HG03521 (cell line): ENCODE results near the gene ATXN1L.
"Not testable (repeated sequence)": the region's sequence is repeated elsewhere in the genome, so short reads cannot be mapped to it uniquely, and the experiment has no call there.

Experiments
- ATAC-seq: cut with Tn5 transposase; IDR thresholded peaks from one replicate; pipeline ENCODE4 v1.9.1; 2021; ENCODE audit warnings: mild to moderate bottlenecking, moderate library complexity; ENCODE audit not compliant: unreplicated experiment

Gene ATXN1L

DNA sequence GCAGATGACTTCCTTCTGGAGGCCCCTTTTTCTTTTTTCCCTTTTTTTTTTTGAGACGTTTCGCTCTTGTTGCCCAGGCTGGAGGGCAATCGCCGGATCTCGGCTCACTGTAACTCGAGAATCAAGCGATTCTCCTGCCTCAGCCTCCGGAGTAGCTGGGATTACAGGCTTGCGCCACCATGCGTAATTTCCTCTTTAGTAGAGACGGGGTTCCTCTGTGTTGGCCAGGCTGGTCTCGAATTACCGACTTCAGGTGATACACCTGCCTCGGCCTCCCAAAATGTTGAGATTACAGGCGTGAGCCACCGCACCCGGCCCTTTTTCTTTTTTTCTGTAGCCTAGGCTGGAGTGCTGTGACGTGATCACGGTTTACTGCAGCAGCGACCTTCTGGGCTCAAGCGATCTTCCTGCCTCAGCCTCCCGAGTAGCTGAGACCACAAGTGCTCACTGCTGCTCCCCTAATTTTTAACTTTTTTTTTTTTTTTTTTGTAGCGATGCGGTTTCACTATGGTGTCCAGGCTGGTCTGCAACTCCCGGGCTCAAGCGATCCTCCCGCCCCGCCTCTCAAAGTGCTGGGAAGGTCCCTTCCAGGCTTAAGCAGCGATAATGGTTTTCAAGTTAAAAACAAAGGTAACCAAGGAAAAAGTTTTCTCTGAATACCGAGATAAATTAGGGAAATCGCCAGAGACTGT is 48.6 kb downstream of the ATXN1L start:
- peak; percentile 18 for ATAC-seq

DNA sequence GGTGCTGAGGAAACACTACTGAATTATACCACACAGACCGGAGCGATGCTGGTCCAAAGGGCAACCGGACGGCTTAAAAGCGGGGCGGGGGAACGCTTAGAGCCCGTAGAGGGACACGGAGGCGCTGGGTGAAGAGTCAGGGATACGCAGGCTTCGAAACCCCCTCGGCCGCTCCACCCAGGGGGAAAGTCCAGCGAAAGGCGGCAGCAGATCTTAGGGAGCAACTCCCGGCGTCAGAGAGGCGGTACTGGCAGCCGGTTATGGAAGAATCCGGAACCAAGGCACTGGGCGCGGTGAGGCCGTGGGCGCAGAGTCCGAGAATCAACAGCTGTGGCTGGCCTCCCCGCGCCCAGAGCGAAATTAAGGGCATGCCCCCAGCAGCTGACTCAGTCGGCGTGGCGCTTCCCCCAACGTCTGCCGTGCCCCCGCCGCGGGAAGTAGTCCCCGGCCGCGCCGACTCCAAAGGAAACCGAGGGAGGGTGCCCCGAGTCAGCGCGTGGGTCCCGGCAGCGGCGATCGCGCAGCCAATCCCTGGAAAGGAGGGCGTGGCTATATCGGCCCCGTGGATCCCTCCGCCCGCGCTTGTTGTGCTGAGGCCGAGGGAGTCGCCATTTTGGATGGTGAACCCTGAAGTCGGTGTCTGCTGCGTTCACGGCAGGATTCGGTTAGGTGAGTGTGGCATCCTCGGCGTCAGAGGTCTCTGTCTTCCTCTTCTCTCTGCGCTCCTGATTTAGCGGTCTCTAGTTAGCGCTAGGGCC is 49.3 kb downstream of the ATXN1L start, which contains the start of gene IST1:
Gene IST1, plus strand, starts transcription at position 611 of the 758 bp plus-strand sequence. CDS start 20,110 bp downstream, outside the sequence.
- peak; percentile 75 for ATAC-seq

DNA sequence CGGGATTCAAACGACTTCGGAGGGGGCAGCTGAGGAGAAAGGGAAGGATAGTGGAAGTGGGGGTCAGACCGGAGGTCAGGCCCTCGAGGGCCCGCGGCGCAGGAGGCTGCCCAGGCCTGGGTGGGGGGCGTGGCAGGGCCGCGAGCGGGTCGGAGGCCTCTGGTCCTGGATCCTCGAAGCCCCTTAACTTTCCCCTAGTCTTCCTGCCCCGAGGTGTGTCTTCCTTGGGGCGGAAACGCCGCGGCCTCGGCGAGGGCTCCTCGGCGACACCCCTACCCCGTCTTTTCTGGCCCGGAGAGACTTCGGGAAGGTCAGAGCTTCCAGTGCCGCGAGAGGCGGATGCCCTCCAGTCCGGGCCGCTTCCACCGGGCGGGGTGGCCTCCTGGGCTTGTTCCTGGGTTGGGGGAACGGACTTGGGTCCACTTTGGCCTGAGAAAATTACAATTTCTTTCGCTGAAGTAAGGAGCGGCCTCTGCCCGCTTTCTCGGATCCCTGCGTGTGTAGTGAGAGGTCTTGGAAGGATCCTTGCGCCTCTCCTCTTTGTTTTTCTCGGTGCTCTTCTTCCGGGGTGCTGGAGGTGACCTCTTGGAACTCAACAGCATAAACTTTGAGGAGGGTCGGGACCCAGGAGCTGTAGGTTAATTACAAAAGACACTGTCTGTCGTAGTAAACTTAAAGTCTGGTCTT is 50.0 kb downstream of the ATXN1L start:
- peak; percentile 14 for ATAC-seq

DNA sequence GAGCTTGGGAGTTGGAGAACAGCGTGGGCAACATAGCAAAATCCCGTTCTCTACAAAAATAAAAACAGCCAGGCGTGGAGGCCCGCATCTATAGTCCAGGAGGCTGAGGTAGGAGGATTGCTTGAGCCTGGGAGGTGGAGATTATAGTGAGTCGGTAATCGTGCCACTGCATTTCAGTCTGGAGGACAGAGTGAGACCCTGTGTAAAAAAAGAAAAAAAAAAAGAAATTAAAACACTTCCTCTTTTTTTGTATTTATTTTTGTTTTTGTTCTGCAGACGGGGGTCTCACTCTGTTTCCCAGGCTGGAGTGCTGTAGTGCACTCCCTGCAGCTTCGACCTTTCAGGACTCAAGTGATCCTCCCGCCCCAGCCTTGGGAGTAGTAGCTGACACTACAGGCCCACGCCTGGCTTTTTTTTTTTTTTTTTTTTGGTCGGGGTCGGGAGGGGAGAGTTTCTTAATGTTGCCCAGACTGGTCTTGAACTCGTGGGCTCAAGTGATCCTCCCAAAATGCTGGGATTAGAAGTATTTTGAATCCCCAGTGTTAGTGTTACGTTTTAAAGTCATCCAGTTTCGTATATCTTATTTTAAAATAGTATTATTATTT is 51.1 kb downstream of the ATXN1L start:
- ATAC-seq = no peak

DNA sequence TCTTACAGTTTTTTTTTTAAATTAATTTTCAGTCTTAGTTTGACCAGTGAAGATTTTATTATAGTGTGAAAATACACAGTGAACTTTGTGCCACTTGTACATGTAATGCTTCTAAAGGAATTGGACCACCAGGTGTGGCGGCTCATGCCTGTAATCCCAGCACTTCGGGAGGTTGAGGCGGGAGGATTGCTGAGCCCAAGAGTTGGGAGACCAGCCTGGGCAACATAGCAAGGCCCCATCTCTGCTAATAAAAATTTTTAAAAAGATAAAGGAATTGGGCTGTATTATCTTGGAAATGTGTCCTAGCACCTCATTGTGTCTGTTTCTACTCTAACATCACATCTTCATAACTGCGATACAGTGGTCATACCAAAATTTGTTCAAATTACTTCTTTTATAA is 53.4 kb downstream of the ATXN1L start:
- no peak for ATAC-seq

DNA sequence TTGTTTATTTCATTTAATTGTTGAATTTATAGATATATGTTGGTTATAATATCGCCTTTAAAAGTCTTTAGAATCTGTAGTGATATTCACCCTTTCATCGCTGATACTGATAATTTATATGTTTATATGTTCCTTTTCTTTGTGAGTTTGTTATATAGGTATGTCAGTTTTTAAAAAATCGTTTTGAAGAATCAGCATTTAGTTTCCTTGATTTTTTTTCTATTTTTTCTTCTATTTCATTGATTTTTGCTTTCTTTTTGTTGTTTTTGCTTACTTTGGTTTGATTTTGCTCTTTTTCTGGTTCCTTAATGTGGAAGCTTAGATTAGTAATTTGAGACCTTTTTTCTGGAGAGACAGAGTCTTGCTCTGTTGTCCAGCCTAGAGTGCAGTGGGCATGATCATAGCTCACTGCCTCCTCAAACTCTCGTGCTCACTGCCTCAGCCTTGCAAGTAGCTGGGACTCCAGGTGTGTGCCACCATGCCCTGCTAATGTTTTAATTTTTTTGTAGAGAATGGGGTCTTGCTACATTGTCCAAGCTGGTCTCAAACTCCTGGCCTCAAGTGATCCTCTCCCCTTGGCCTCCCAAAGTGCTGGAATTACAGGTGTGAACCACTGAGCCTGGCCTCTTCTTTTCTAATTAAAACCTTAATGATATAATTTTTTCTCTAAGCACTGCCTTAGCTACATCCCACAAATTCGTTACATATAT is 57.0 kb downstream of the ATXN1L start:
- no peak for ATAC-seq

DNA sequence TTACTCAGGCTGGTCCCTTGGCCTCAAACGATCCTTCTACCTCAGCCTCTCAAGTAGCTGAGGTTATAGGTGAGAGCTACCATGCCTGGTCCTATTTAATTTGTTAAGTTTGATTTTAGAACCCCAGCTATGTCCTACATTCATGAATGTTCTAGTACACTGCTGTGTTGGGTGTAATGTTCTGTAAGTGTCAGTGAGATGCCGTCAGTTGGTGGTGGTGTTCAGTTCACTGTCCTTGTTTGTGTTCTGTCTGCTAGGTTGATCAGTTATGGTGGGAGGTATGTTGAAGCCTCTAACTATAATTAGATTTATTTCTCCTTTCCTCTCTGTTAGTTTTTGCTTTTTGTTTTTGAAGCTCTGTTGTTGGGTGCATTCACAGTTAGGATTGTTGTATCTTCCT is 57.8 kb downstream of the ATXN1L start:
- no peak for ATAC-seq

DNA sequence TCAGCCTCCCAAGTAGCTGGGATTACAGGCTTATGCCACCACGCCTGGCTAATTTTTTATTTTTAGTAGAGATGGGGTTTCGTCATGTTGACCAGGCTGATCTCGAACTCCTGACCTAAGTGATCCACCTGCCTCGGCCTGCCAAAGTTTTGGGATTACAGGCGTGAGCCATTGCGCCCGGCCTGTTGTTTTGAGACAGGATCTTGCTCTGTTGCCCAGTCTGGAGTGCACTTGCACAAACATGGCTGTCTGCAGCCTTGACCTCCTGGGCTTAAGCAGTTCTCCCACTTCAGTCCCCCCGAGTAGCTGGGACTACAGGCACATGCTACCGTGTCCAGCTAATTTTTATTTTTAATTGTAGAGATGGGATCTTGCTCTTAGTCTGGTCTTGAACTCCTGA is 58.5 kb downstream of the ATXN1L start:
- ATAC-seq = no peak

DNA sequence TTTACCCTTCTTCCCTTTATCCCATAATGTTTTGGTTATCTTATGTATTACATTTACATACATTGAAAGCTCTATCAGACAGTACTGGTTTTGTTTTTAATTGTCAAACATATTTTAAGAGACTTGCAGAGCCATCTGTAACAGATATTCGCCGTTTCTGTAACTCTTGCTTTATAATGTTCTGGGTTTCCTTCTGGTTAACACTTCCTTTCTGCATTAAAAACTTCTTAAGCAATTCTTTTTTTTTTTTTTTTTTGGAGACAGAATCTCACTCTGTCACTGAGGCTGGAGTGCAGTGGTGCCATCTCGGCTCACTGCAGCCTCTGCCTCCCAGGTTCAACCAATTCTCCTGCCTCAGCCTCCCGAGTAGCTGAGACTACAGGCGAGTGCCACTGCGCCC is 60.0 kb downstream of the ATXN1L start:
- ATAC-seq = not testable (repeated sequence)
